B cell (primary cell): ENCODE measurements around the gene USP33.

Source experiments
- CTCF ChIP-seq: fragments of 200-600 bp; IDR thresholded peaks from one replicate; pipeline ENCODE4 v1.8.0; 2022; ENCODE audit warnings: antibody characterized with exemption, mild to moderate bottlenecking
- EZH2 ChIP-seq: IDR thresholded peaks from 2 replicates; pipeline ENCODE4 v1.6.1; 2012; ENCODE audit warnings: borderline replicate concordance, low read depth, mild to moderate bottlenecking, moderate library complexity, low read length; ENCODE audit not compliant: insufficient read depth, poor library complexity, severe bottlenecking

DNA sequence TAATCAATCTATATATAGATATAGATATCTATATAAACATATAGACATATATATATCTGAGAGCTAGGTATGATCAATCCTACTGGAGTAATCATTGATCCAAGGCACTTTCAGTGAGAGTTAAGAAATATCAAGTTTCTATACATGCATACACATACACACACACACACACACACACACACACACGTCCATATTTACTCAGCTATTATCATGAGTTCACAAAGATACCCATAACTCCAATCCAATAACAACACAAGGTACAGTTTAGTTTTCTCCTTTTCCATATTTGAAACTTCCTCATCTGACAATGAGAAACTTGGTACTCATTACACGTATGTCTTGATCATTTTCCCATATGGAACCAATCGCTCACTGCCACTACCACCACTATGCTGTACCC lies 49.9 kb downstream of the USP33 start:
- TF ChIP-seq CTCF (no peak), EZH2 (no peak)
